ENCODE data around the gene MLIP. TPM values are rescaled to one million over a fixed set of nuclear protein-coding genes. Genes with fewer than 3 reads are reported as not detected.

Gene MLIP
- total RNA-seq, 1 experiment from 2014 or later, result 0.59 TPM

DNA sequence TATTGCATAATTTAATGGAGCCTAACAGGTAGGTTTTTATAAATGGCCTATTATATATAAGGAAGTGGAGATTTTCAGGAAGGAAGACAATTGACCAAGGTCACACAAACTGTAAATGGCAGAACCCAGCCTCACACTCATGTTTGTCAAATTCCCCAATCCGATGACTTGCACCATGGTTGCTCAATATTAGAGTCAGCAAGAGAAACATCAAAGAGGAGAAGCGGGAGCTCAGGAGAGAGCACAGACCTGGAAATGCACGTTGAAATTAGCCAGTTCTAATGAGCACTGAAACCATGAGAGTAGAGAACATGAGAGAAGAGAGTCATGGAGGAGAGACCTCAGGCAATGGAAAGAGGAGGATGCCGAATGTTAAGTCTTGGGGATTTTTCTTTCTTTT, 13.5 kb upstream of the MLIP start (continued):
- TF ChIP-seq SIN3A (IDR thresholded peaks at IDR 0.05; ENCODE audit: low read depth), result no peak
- TF ChIP-seq JUND (IDR thresholded peaks at IDR 0.05), result no peak

DNA sequence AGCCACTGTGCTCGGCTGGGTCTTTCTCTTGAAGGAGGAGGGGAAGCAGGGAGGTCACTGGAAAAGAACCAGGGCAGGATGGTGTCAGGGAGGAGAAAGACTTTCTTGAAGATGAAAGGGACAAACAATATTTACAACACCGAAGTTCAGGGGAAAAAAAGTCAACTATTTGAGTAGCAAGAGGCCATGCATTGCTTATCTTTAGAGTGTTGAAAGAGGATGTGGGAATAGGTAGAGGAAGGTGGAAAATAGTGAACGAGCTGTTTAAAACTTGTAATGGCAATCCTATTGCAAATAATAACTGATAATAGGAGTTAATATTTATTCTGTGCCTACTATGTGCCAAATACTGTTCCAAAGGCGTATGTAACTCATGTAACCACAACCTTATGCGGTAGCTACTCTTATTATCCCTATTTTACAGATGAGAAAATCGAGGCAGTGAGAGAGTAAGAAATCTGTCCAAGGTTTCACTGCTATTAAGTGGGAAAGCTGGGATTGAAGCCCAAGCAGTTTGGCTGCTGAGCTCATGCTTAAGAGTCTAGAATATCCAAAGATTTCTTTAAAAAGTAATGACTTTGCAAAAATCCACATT, 12.7 kb upstream of the MLIP start:
- Histone ChIP-seq H3K9me2 (ENCODE audit: insufficient read depth) (no peaks in the 10 kb centered on the region), H3K27me3 (ENCODE audit: insufficient read depth, low read length) (no peaks in the 10 kb centered on the region), H3K79me2 (ENCODE audit: insufficient read depth, low read length) (no peaks in the 10 kb centered on the region), H3K9ac (ENCODE audit: low read length) (no peak overlapping the region), H3K4me2 (ENCODE audit: low read length) (no peak overlapping the region), H2AFZ (ENCODE audit: low read depth, low read length, poor library complexity, severe bottlenecking) (no peak overlapping the region), H3K4me3 (replicated peaks in 1 of 2; ENCODE audit: low read depth in 1 of 2, low read length in 2 of 2) (no peak overlapping the region), H3K36me3 (ENCODE audit: control insufficient read depth in 1 of 2, insufficient read depth in 2 of 2, low read length in 2 of 2) (no peaks in the 10 kb centered on the region), H3K4me1 (ENCODE audit: control insufficient read depth in 1 of 2, insufficient read depth in 2 of 2, low read length in 2 of 2) (no peaks in the 10 kb centered on the region), H4K20me1 (ENCODE audit: insufficient read depth) (no peaks in the 10 kb centered on the region), H3K9me3 (ENCODE audit: control insufficient read depth in 1 of 2, insufficient read depth in 1 of 2, low read depth in 1 of 2, low read length in 2 of 2) (no peaks in the 10 kb centered on the region), H3K27ac (ENCODE audit: low read depth, low read length) (no peak overlapping the region)
- POLR2A ChIA-PET, result no interaction called here
- BruUV-seq (replicated peaks), result no TSS peak
- RAD21 ChIA-PET (ENCODE audit: low non-redundant PET in 1 of 2, low total read pairs in 2 of 2, uncharacterized antibody in 2 of 2, unreplicated experiment in 2 of 2), result no interaction called here
- TF ChIP-seq CEBPB (IDR thresholded peaks at IDR 0.05; ENCODE audit: low read depth) (no peak), JUND (IDR thresholded peaks at IDR 0.05) (no peak)
- intact Hi-C loops (cut with micrococcal nuclease), result no loop called here
- no peak for DNase-seq (ENCODE audit: low read depth, low spot score)
- ATAC-seq, result no peak
- CTCF ChIA-PET, result no interaction called here

GRCh38 chr6:54099225-54099624, 12.0 kb upstream of the MLIP start:
- Histone ChIP-seq H3K27ac (ENCODE audit: low read depth, low read length) (no peak overlapping the region), H2AFZ (ENCODE audit: low read depth, low read length, poor library complexity, severe bottlenecking) (no peak overlapping the region), H4K20me1 (ENCODE audit: insufficient read depth) (no peaks in the 10 kb centered on the region), H3K79me2 (ENCODE audit: insufficient read depth, low read length) (no peaks in the 10 kb centered on the region), H3K9me2 (ENCODE audit: insufficient read depth) (no peaks in the 10 kb centered on the region), H3K9me3 (ENCODE audit: control insufficient read depth in 1 of 2, insufficient read depth in 1 of 2, low read depth in 1 of 2, low read length in 2 of 2) (no peaks in the 10 kb centered on the region), H3K4me1 (ENCODE audit: control insufficient read depth in 1 of 2, insufficient read depth in 2 of 2, low read length in 2 of 2) (no peaks in the 10 kb centered on the region), H3K4me3 (replicated peaks in 1 of 2; ENCODE audit: low read depth in 1 of 2, low read length in 2 of 2) (no peak overlapping the region), H3K36me3 (ENCODE audit: control insufficient read depth in 1 of 2, insufficient read depth in 2 of 2, low read length in 2 of 2) (no peaks in the 10 kb centered on the region), H3K27me3 (ENCODE audit: insufficient read depth, low read length) (no peaks in the 10 kb centered on the region), H3K9ac (ENCODE audit: low read length) (no peak overlapping the region), H3K4me2 (ENCODE audit: low read length) (no peak overlapping the region)
- POLR2A ChIA-PET, result no interaction called here
- intact Hi-C loops (cut with micrococcal nuclease), result no loop called here
- no TSS peak for BruUV-seq (replicated peaks)
- TF ChIP-seq CBX3 (IDR thresholded peaks at IDR 0.05; ENCODE audit: low read depth) (no peak), POLR2A (IDR thresholded peaks at IDR 0.05; ENCODE audit: borderline replicate concordance, extremely low read depth, insufficient read depth, insufficient read length) (no peak), SP1 (IDR thresholded peaks at IDR 0.05; ENCODE audit: low read depth) (no peak), ZBTB33 (IDR thresholded peaks at IDR 0.05; ENCODE audit: extremely low read depth, insufficient replicate concordance, low read length) (no peak), SIN3A (IDR thresholded peaks at IDR 0.05; ENCODE audit: low read depth) (no peak), TCF7L2 (IDR thresholded peaks at IDR 0.05; ENCODE audit: borderline replicate concordance, extremely low read depth, insufficient read depth, insufficient read length) (no peak), MAX (IDR thresholded peaks at IDR 0.05) (no peak), EGR1 (IDR thresholded peaks at IDR 0.05; ENCODE audit: low read depth) (no peak), POLR2AphosphoS5 (IDR thresholded peaks at IDR 0.05; ENCODE audit: low read depth, low read length) (no peak), ATF3 (IDR thresholded peaks at IDR 0.05) (no peak), RAD21 (IDR thresholded peaks at IDR 0.05; ENCODE audit: low read depth) (no peak), JUND (IDR thresholded peaks at IDR 0.05) (no peak), SRF (IDR thresholded peaks at IDR 0.05; ENCODE audit: low read depth) (no peak), EZH2phosphoT487 (IDR thresholded peaks at IDR 0.05; ENCODE audit: borderline replicate concordance) (no peak)
- CTCF ChIA-PET, result no interaction called here
- no peak for ATAC-seq
- DNase-seq (ENCODE audit: low read depth, low spot score), result no peak
- RAD21 ChIA-PET (ENCODE audit: low non-redundant PET in 1 of 2, low total read pairs in 2 of 2, uncharacterized antibody in 2 of 2, unreplicated experiment in 2 of 2), result no interaction called here

All from HCT116 (cell line).